Osteocyte (in vitro differentiated cells): ENCODE measurements around the gene TTC33. TPM values are rescaled to one million over a fixed set of nuclear protein-coding genes. Genes with fewer than 3 reads are reported as not detected.

Source experiments
- DNase-seq: peaks from one replicate; pipeline ENCODE4 v3.0.0; 2021; ENCODE audit warnings: mixed read lengths; ENCODE audit not compliant: unreplicated experiment; ENCODE audit errors: extremely low spot score
- H3K27ac Mint-ChIP-seq: one replicate; pipeline ENCODE4 v1.8.0; 2021; ENCODE audit warnings: mild to moderate bottlenecking, mixed read lengths; ENCODE audit not compliant: unreplicated experiment
- H3K27me3 Mint-ChIP-seq: one replicate; pipeline ENCODE4 v1.8.0; 2021; ENCODE audit warnings: mixed read lengths; ENCODE audit not compliant: unreplicated experiment
- H3K36me3 Mint-ChIP-seq: one replicate; pipeline ENCODE4 v1.8.0; 2021; ENCODE audit warnings: mixed read lengths; ENCODE audit not compliant: unreplicated experiment
- H3K4me1 Mint-ChIP-seq: one replicate; pipeline ENCODE4 v1.8.0; 2021; ENCODE audit warnings: mixed read lengths; ENCODE audit not compliant: unreplicated experiment
- H3K4me3 Mint-ChIP-seq: one replicate; pipeline ENCODE4 v1.8.0; 2021; ENCODE audit warnings: mild to moderate bottlenecking, moderate library complexity, mixed read lengths; ENCODE audit not compliant: unreplicated experiment
- H3K9me3 Mint-ChIP-seq: one replicate; pipeline ENCODE4 v1.8.0; 2021; ENCODE audit warnings: mixed read lengths; ENCODE audit not compliant: unreplicated experiment
- total RNA-seq: library from RNA; stranded (reverse); gene quantifications from 2 replicates; pipeline ENCODE4 v1.2.1, GENCODE V29; 2021
- TF ChIP-seq, protein P1 (sequence below): fragments of 200-600 bp; sonication (generic); IDR thresholded peaks from 2 replicates; pipeline ENCODE4 v1.5.0; 2021; ENCODE audit warnings: antibody characterized with exemption, mild to moderate bottlenecking, moderate library complexity

Gene TTC33
- total RNA-seq, 1 donor from 2014 or later, result 18.1 TPM

DNA sequence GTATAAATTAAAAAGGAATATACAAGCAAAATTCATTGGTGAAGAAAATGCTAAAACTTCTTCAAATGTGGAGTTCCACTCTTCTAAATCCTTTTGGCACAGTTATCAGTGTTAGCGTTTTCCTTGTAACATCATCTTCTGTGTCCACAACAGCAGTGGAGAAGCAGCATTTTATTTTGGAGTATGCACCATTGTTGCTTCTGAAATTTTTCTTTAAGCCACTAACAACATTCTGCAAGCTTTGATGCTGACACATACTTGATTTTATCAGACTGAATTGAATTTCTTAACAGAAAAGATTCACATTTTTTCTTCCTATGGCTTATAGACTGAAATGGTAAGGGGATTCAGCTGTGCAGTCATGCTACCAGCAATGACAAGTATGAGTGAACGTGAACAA lies 136.8 kb downstream of the TTC33 start:
- no peaks in the 10 kb centered on the region for H3K9me3 Mint-ChIP-seq
- H3K4me3 Mint-ChIP-seq, result no peak overlapping the region
- DNase-seq, result no peak
- H3K27ac Mint-ChIP-seq, result no peak overlapping the region
- TF ChIP-seq, protein P1, sequence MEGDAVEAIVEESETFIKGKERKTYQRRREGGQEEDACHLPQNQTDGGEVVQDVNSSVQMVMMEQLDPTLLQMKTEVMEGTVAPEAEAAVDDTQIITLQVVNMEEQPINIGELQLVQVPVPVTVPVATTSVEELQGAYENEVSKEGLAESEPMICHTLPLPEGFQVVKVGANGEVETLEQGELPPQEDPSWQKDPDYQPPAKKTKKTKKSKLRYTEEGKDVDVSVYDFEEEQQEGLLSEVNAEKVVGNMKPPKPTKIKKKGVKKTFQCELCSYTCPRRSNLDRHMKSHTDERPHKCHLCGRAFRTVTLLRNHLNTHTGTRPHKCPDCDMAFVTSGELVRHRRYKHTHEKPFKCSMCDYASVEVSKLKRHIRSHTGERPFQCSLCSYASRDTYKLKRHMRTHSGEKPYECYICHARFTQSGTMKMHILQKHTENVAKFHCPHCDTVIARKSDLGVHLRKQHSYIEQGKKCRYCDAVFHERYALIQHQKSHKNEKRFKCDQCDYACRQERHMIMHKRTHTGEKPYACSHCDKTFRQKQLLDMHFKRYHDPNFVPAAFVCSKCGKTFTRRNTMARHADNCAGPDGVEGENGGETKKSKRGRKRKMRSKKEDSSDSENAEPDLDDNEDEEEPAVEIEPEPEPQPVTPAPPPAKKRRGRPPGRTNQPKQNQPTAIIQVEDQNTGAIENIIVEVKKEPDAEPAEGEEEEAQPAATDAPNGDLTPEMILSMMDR, result no peak
- no peaks in the 10 kb centered on the region for H3K36me3 Mint-ChIP-seq
- H3K27me3 Mint-ChIP-seq, result no peaks in the 10 kb centered on the region
- H3K4me1 Mint-ChIP-seq, result peaks cover 10% of the 10 kb centered on the region

DNA sequence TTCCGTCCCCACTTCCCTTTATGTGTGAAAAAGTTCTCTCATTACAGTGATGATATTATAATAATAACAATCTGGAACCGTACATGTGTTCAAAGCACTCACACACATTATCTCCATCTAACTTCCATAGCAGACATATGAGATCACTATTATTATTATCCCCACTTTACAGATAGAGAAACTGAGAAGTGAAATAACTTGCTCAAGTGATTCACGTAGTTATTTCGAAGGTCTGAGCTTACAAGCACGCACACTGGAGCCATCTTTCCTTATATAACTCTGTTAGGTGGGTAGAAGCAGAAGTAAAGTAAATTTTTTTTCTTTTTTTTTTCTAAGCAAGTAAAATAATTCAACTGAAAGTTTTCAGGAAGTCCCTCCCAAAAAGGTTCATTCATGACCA lies 139.0 kb downstream of the TTC33 start:
- Mint-ChIP-seq H3K4me3 (no peak overlapping the region), H3K4me1 (peaks cover 10% of the 10 kb centered on the region), H3K27ac (no peak overlapping the region), H3K9me3 (no peaks in the 10 kb centered on the region), H3K27me3 (no peaks in the 10 kb centered on the region), H3K36me3 (no peaks in the 10 kb centered on the region)
- TF ChIP-seq, protein P1, result no peak
- no peak for DNase-seq

DNA sequence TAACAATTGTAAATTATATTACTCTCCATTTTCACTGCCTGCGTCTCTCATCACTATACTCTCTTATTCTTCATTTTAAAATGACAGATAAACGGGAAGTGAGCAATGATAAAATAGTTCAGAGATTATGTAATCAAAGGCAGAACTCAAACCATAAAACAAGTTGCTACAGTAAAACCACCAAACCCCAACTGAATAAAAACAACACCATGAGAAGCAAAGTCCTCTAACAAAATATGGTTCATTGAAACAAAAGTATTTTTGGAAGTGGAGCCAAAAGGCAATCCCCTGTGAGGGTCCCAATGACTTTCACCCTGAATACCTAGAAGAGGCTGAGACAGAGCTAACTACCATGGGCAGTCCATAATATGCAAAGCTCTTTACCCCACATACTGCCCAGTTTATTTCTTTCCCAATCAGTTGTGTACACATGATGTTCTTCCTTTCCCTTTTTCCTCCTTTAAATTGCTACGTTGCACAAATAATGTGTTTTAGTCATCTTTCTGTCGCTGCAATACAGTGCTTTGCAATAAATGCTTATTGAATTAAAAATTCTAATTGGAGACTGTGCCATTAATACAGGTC lies 140.1 kb downstream of the TTC33 start:
- TF ChIP-seq, protein P1, result no peak
- H3K27ac Mint-ChIP-seq, result no peak overlapping the region
- H3K4me1 Mint-ChIP-seq, result peaks cover 9% of the 10 kb centered on the region
- no peaks in the 10 kb centered on the region for H3K9me3 Mint-ChIP-seq
- DNase-seq, result no peak
- H3K4me3 Mint-ChIP-seq, result no peak overlapping the region
- H3K27me3 Mint-ChIP-seq, result no peaks in the 10 kb centered on the region
- no peaks in the 10 kb centered on the region for H3K36me3 Mint-ChIP-seq

DNA sequence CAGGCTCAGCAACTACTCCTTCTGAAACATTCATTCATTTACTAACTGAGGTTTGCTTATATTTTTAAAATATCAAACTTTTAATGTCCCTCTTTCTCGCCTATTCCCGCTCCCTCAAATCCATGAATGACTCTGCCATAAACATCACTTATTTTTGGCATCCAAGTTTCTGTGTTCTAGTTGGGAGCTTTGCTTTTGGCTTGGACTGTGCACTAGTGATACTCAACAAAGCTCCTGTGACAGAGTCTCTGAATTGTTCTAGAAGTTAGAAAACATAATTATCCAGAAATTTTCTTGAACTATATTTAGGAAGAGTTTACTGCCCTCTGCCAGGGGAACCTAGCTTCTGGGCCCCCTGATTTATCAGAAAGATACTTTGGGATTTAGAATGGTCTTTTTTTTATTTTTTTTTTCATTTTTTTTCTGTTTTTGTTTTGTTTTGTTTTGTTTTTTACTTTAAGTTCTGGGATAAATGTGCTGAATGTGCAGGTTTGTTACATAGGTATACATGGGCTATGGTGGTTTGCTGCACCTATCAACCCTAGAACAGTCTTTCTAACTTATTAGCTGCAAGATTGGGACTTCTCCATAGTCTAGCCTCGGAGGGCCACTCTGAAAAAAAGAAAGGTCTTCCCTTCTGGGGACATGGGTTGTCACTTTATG lies 140.7 kb downstream of the TTC33 start:
- H3K27me3 Mint-ChIP-seq, result no peaks in the 10 kb centered on the region
- no peak overlapping the region for H3K27ac Mint-ChIP-seq
- peaks cover 4% of the 10 kb centered on the region for H3K4me1 Mint-ChIP-seq
- TF ChIP-seq, protein P1, result no peak
- DNase-seq, result no peak
- no peaks in the 10 kb centered on the region for H3K9me3 Mint-ChIP-seq
- no peaks in the 10 kb centered on the region for H3K36me3 Mint-ChIP-seq
- H3K4me3 Mint-ChIP-seq, result no peak overlapping the region

DNA sequence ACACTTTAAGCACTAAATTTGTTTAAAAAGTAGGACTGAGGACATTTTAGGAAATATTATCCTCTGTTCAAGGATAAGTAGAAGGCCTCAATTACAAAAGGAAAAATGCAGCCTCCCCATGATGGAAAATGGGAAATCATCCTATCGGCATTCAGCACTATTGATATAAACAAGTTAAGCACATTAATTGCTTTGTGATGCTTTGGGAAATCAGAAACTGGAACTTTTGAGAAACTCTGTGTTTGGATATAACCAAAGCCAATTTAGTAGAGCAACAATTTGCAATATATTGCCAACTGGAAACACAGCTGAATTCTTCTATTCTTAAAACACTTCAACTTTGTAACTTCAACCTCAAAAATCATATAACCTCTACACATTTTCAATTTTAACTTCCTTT lies 141.3 kb downstream of the TTC33 start:
- Mint-ChIP-seq H3K36me3 (no peaks in the 10 kb centered on the region), H3K4me1 (peaks cover 4% of the 10 kb centered on the region), H3K4me3 (no peak overlapping the region), H3K9me3 (no peaks in the 10 kb centered on the region), H3K27me3 (no peaks in the 10 kb centered on the region), H3K27ac (no peak overlapping the region)
- TF ChIP-seq, protein P1, result no peak
- no peak for DNase-seq
